GM23338 (cell line): ENCODE data around the gene EEF2K. TPM values are rescaled to one million over a fixed set of nuclear protein-coding genes. Genes with fewer than 3 reads are reported as not detected.

ENCODE experiments used
- ATAC-seq: fragments of 200-7000 bp; cut with Tn5 transposase; 3 replicates; pipeline ENCODE4 v1.9.1; 2020
- DNase-seq: peaks from one replicate; pipeline ENCODE4 v3.0.0-alpha.2; 2015; ENCODE audit warnings: low spot score
- H2AFZ ChIP-seq: fragments of 200-600 bp; sonication (generic); 2 replicates; pipeline ENCODE4 v1.8.0; 2016; ENCODE audit warnings: antibody characterized with exemption, mild to moderate bottlenecking, moderate library complexity
- H3F3A ChIP-seq: fragments of 200-600 bp; sonication (generic); replicated peaks from 2 replicates; pipeline ENCODE4 v1.8.0; 2017; ENCODE audit warnings: antibody characterized with exemption, mixed run types, low read depth
- H3K27ac ChIP-seq: fragments of 200-600 bp; sonication (generic); 2 replicates; pipeline ENCODE4 v1.6.1; 2016; ENCODE audit warnings: low read depth
- H3K27me3 ChIP-seq: fragments of 200-600 bp; sonication (generic); 2 replicates; pipeline ENCODE4 v1.8.0; 2016; ENCODE audit warnings: mild to moderate bottlenecking, mixed run types, moderate library complexity; ENCODE audit not compliant: insufficient read depth
- H3K36me3 ChIP-seq: fragments of 200-600 bp; sonication (generic); 2 replicates; pipeline ENCODE4 v1.8.0; 2016; ENCODE audit warnings: mild to moderate bottlenecking; ENCODE audit not compliant: insufficient read depth
- H3K4me1 ChIP-seq: fragments of 200-600 bp; sonication (generic); 2 replicates; pipeline ENCODE4 v1.8.0; 2016; ENCODE audit warnings: mild to moderate bottlenecking, moderate library complexity; ENCODE audit not compliant: insufficient read depth
- H3K4me2 ChIP-seq: fragments of 200-600 bp; sonication (generic); 2 replicates; pipeline ENCODE4 v1.7.1; 2017; ENCODE audit warnings: mixed run types
- H3K4me3 ChIP-seq: fragments of 200-600 bp; sonication (generic); 2 replicates; pipeline ENCODE4 v1.6.1; 2016; ENCODE audit warnings: mixed run types
- H3K79me2 ChIP-seq: fragments of 200-600 bp; sonication (generic); replicated peaks from 2 replicates; pipeline ENCODE4 v1.8.0; 2017; ENCODE audit warnings: mild to moderate bottlenecking; ENCODE audit not compliant: insufficient read depth
- H3K9me2 ChIP-seq: fragments of 200-600 bp; sonication (generic); 2 replicates; pipeline ENCODE4 v1.8.0; 2017; ENCODE audit not compliant: insufficient read depth
- H4K20me1 ChIP-seq: fragments of 200-600 bp; sonication (generic); replicated peaks from 2 replicates; pipeline ENCODE4 v1.8.0; 2017; ENCODE audit warnings: mild to moderate bottlenecking; ENCODE audit not compliant: insufficient read depth
- H3K27ac Mint-ChIP-seq: 2 replicates; pipeline ENCODE4 v1.8.0; 2020; ENCODE audit warnings: inconsistent platforms, mild to moderate bottlenecking, moderate library complexity, mixed read lengths
- H3K27me3 Mint-ChIP-seq: 3 replicates; pipeline ENCODE4 v1.8.0; 2022; ENCODE audit warnings: low read depth, mild to moderate bottlenecking, moderate library complexity, mixed read lengths, inconsistent platforms; ENCODE audit not compliant: insufficient read depth, poor library complexity
- H3K36me3 Mint-ChIP-seq: 3 replicates; pipeline ENCODE4 v1.8.0; 2021; ENCODE audit warnings: low read depth, mild to moderate bottlenecking, inconsistent platforms, moderate library complexity, mixed read lengths
- H3K4me1 Mint-ChIP-seq: 3 replicates; pipeline ENCODE4 v1.8.0; 2020; ENCODE audit warnings: mild to moderate bottlenecking, inconsistent platforms, mixed read lengths
- H3K4me3 Mint-ChIP-seq: 3 replicates; pipeline ENCODE4 v1.8.0; 2021; ENCODE audit warnings: moderate library complexity, mild to moderate bottlenecking, inconsistent platforms, mixed read lengths
- H3K9me3 Mint-ChIP-seq: 3 replicates; pipeline ENCODE4 v1.8.0; 2020; ENCODE audit warnings: moderate library complexity, mild to moderate bottlenecking, inconsistent platforms, mixed read lengths
- CREB1 ChIP-seq: fragments of 250-450 bp; sonication (Bioruptor Pico); IDR thresholded peaks from 2 replicates; pipeline ENCODE4 v1.5.0; 2020; ENCODE audit warnings: low read depth, mild to moderate bottlenecking, moderate library complexity
- ETS1 ChIP-seq: IDR thresholded peaks from 2 replicates; pipeline ENCODE4 v1.6.1; 2016; ENCODE audit warnings: antibody characterized with exemption
- EZH2phosphoT487 ChIP-seq: fragments of 200-600 bp; sonication (generic); IDR thresholded peaks from one replicate; pipeline ENCODE4 v1.8.1; 2018; ENCODE audit warnings: antibody characterized with exemption; ENCODE audit not compliant: unreplicated experiment
- NANOG ChIP-seq: IDR thresholded peaks from 2 replicates; pipeline ENCODE4 v1.6.1; 2016; ENCODE audit warnings: antibody characterized with exemption, borderline replicate concordance
- POLR2AphosphoS5 ChIP-seq: IDR thresholded peaks from 2 replicates; pipeline ENCODE4 v1.6.1; 2016; ENCODE audit warnings: antibody characterized with exemption, low read depth
- STAT1 ChIP-seq: IDR thresholded peaks from one replicate; pipeline ENCODE4 v1.6.1; 2016; ENCODE audit warnings: antibody characterized with exemption; ENCODE audit not compliant: unreplicated experiment
- ZNF114 ChIP-seq: fragments of 250-450 bp; sonication (Bioruptor Pico); IDR thresholded peaks from 2 replicates; pipeline ENCODE4 v1.5.0; 2020; ENCODE audit warnings: mild to moderate bottlenecking, moderate library complexity
- ZNF331 ChIP-seq: fragments of 250-450 bp; sonication (Bioruptor Pico); IDR thresholded peaks from 2 replicates; pipeline ENCODE4 v1.5.0; 2020; ENCODE audit warnings: low read depth, mild to moderate bottlenecking, moderate library complexity
- ZNF462 ChIP-seq: fragments of 250-450 bp; sonication (Bioruptor Pico); IDR thresholded peaks from 2 replicates; pipeline ENCODE4 v1.5.0; 2020; ENCODE audit warnings: mild to moderate bottlenecking, moderate library complexity
- polyA plus RNA-seq: library from polyadenylated mRNA; unstranded; fragments of >200 nt; fragmentation: Nextera tagmentation; extraction: Ambion mirVana; gene quantifications from 2 replicates; pipeline ENCODE4 v1.2.1, GENCODE V29; 2016
- total RNA-seq: library from RNA; depleted of rRNA; stranded (reverse); fragments of >200 nt; shearing (Covaris generic); gene quantifications from 2 replicates; pipeline ENCODE4 v1.2.3, GENCODE V29; 2014
- TF ChIP-seq, protein P1 (sequence below), 2 experiments: fragments of 200-600 bp in 1 of 2; sonication (generic) in 1 of 2; conservative IDR thresholded peaks; 2 replicates each; pipeline versions ENCODE4 v1.5.1 to v1.6.1; 2016 to 2017; ENCODE audit warnings: antibody characterized with exemption in 2 of 2, low read depth in 2 of 2, mild to moderate bottlenecking in 2 of 2, moderate library complexity in 1 of 2

Gene EEF2K
- total and polyA plus RNA-seq, 2 experiments from 2014 or later: 5.4 to 23.9 TPM

DNA sequence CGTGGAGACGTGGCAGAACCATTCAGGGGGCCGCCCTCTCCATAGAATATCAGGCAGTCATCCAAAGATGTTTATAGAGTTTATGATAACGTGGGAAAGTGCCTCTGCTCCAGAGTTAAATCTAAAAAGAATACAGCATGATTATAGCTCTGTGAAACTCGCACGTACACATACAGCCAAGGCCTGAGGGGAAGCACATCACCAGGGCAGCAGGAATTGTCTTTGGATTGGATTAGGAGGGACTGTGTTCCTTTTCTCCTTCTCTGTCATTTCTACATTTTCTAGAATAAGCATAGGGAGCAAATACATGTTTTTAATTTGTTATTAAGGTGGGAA lies 26.9 kb downstream of the EEF2K start:
- Histone ChIP-seq H3K4me1 (no peaks in the 10 kb centered on the region), H3K27ac (no peak overlapping the region), H3K4me3 (no peak overlapping the region), H2AFZ (no peak overlapping the region), H3K79me2 (peaks cover 7% of the 10 kb centered on the region; the same call in 1 of the 2 replicates), H3K9me2 (no peaks in the 10 kb centered on the region), H4K20me1 (no peaks in the 10 kb centered on the region; the same call in 1 of the 2 replicates), H3K27me3 (no peaks in the 10 kb centered on the region), H3K36me3 (peaks cover 2% of the 10 kb centered on the region; the same call in 1 of the 2 replicates), H3F3A (no peaks in the 10 kb centered on the region), H3K4me2 (no peak overlapping the region)
- Mint-ChIP-seq H3K27ac (no peak overlapping the region), H3K27me3 (peaks cover 4% of the 10 kb centered on the region), H3K4me1 (no peaks in the 10 kb centered on the region; the same call in 2 of the 3 replicates), H3K9me3 (no peaks in the 10 kb centered on the region; the same call in 2 of the 3 replicates), H3K36me3 (peaks cover 22% of the 10 kb centered on the region), H3K4me3 (no peak overlapping the region)
- TF ChIP-seq STAT1: no peak
- no peak for TF ChIP-seq CREB1 (CRISPR knock-in tag)
- TF ChIP-seq POLR2AphosphoS5: no peak
- TF ChIP-seq ZNF114 (CRISPR knock-in tag): no peak
- DNase-seq (no peak), ATAC-seq (no peak)

- Histone ChIP-seq H3K27ac (no peak overlapping the region), H2AFZ (no peak overlapping the region), H3F3A (no peaks in the 10 kb centered on the region), H3K4me3 (no peak overlapping the region), H3K36me3 (no peaks in the 10 kb centered on the region; the same call in 1 of the 2 replicates), H3K79me2 (0 out of 2 replicates have a peak, but pooled peaks cover 7% of the 10 kb centered on the region), H3K27me3 (no peaks in the 10 kb centered on the region), H3K9me2 (no peaks in the 10 kb centered on the region), H3K4me1 (no peaks in the 10 kb centered on the region), H4K20me1 (no peaks in the 10 kb centered on the region; the same call in 1 of the 2 replicates), H3K4me2 (no peak overlapping the region)
- DNase-seq: no peak
- Mint-ChIP-seq H3K36me3 (peaks cover 9% of the 10 kb centered on the region), H3K4me1 (no peaks in the 10 kb centered on the region), H3K27ac (no peak overlapping the region), H3K9me3 (no peaks in the 10 kb centered on the region; the same call in 2 of the 3 replicates), H3K27me3 (peaks cover 2% of the 10 kb centered on the region), H3K4me3 (no peak overlapping the region)
- ATAC-seq: no peak
- TF ChIP-seq STAT1 (no peak), EZH2phosphoT487 (no peak), ZNF331 (CRISPR knock-in tag) (no peak), ETS1 (no peak), NANOG (no peak), ZNF114 (CRISPR knock-in tag) (no peak), ZNF462 (CRISPR knock-in tag) (no peak)
- TF ChIP-seq, protein P1, sequence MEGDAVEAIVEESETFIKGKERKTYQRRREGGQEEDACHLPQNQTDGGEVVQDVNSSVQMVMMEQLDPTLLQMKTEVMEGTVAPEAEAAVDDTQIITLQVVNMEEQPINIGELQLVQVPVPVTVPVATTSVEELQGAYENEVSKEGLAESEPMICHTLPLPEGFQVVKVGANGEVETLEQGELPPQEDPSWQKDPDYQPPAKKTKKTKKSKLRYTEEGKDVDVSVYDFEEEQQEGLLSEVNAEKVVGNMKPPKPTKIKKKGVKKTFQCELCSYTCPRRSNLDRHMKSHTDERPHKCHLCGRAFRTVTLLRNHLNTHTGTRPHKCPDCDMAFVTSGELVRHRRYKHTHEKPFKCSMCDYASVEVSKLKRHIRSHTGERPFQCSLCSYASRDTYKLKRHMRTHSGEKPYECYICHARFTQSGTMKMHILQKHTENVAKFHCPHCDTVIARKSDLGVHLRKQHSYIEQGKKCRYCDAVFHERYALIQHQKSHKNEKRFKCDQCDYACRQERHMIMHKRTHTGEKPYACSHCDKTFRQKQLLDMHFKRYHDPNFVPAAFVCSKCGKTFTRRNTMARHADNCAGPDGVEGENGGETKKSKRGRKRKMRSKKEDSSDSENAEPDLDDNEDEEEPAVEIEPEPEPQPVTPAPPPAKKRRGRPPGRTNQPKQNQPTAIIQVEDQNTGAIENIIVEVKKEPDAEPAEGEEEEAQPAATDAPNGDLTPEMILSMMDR (conservative IDR thresholded peaks at IDR 0.05; ENCODE audit: low read depth in 2 of 2): no peak
These were observed 30.0 kb downstream of the EEF2K start for GRCh38 chr16:22235839-22236745.
